Breast epithelium (tissue), 4 donors: ENCODE results near the gene TRPM7. TPM values are rescaled to one million over a fixed set of nuclear protein-coding genes. Genes with fewer than 3 reads are reported as not detected.

Source experiments
- DNase-seq, 2 donors: peaks; one replicate each; pipeline ENCODE4 v3.0.0-alpha.2; 2019; ENCODE audit warnings: low spot score in 2 of 2
- H3K27ac ChIP-seq, 2 donors: fragments of 200-600 bp; sonication (generic) in 1 of 2; one replicate each; pipeline ENCODE4 v1.5.1; 2016 to 2019; ENCODE audit warnings: mild to moderate bottlenecking in 1 of 2
- H3K27me3 ChIP-seq, 2 donors: fragments of 200-600 bp; sonication (generic) in 1 of 2; one replicate each; pipeline versions ENCODE4 v1.5.1 to v1.6.0; 2017 to 2019; ENCODE audit warnings: control low read depth in 1 of 2, mild to moderate bottlenecking in 1 of 2
- H3K36me3 ChIP-seq: fragments of 200-600 bp; one replicate; pipeline ENCODE4 v1.5.1; 2019
- H3K4me1 ChIP-seq, 2 donors: fragments of 200-600 bp; sonication (generic); one replicate each; pipeline ENCODE4 v1.5.1; 2016 to 2019; ENCODE audit warnings: control low read depth in 1 of 2
- H3K4me3 ChIP-seq, 3 donors: fragments of 200-600 bp; sonication (generic); 1 replicate in 2 of 3; 2 replicates in 1 of 3; pipeline ENCODE4 v1.5.1; 2016 to 2019; ENCODE audit warnings: mild to moderate bottlenecking in 3 of 3, moderate library complexity in 2 of 3
- H3K9me3 ChIP-seq, 2 donors: fragments of 200-600 bp; sonication (generic) in 1 of 2; one replicate each; pipeline ENCODE4 v1.5.1; 2016 to 2019; ENCODE audit warnings: control low read depth in 1 of 2
- CTCF ChIP-seq, 3 donors: fragments of 450-650 bp; IDR thresholded peaks; one replicate each; pipeline ENCODE4 v1.5.1; 2016 to 2017; ENCODE audit warnings: antibody characterized with exemption in 3 of 3, mild to moderate bottlenecking in 3 of 3, moderate library complexity in 3 of 3
- POLR2A ChIP-seq: fragments of 450-650 bp; IDR thresholded peaks from one replicate; pipeline ENCODE4 v1.6.1; 2016; ENCODE audit warnings: antibody characterized with exemption, mild to moderate bottlenecking, moderate library complexity
- POLR2AphosphoS5 ChIP-seq, 3 donors: sonication (generic); formaldehyde crosslinking; IDR thresholded peaks; one replicate each; pipeline ENCODE4 v1.6.1; 2017; ENCODE audit warnings: antibody characterized with exemption in 3 of 3
- intact Hi-C: fragments of 100-400 bp; cut with DNase I; formaldehyde crosslinking; loops from one replicate; pipeline ENCODE4 v1.15.1; 2023; ENCODE audit warnings: low total_unique reads
- total RNA-seq, 3 donors: library from RNA; depleted of rRNA; stranded (reverse); fragments of >200 nt; gene quantifications; one replicate each; pipeline ENCODE4 v1.1.0, GENCODE V29; 2016

Gene TRPM7
- total RNA-seq, 3 donors from 2014 or later, result 44.0 to 94.4 (median 66.2) TPM

GRCh38 chr15:50675535-50676144 lies 11.0 kb downstream of the TRPM7 start:
- no peak for DNase-seq
- Histone ChIP-seq H3K27ac (no peak overlapping the region), H3K36me3 (no peaks in the 10 kb centered on the region), H3K9me3 (no peaks in the 10 kb centered on the region), H3K4me3 (no peak overlapping the region), H3K27me3 (no peaks in the 10 kb centered on the region), H3K4me1 (no peaks in the 10 kb centered on the region)
- intact Hi-C loops, result no loop called here
- TF ChIP-seq CTCF (IDR thresholded peaks at IDR 0.05) (peak; percentile 70 to 79 (median 77)), POLR2A (no peak)

- no peak overlapping the region for H3K27ac ChIP-seq
- no peaks in the 10 kb centered on the region for H3K9me3 ChIP-seq
- no peaks in the 10 kb centered on the region for H3K27me3 ChIP-seq
- H3K4me1 ChIP-seq, result no peaks in the 10 kb centered on the region
- intact Hi-C loops, result no loop called here
- DNase-seq, result no peak
- no peaks in the 10 kb centered on the region for H3K36me3 ChIP-seq
- no peak overlapping the region for H3K4me3 ChIP-seq
- TF ChIP-seq POLR2A (no peak), CTCF (IDR thresholded peaks at IDR 0.05) (no peak), POLR2AphosphoS5 (IDR thresholded peaks at IDR 0.05) (no peak)
These were observed 16.5 kb downstream of the TRPM7 start for GRCh38 chr15:50670115-50670514.

- intact Hi-C loops, result no loop called here
- Histone ChIP-seq H3K36me3 (no peaks in the 10 kb centered on the region), H3K4me3 (no peak overlapping the region), H3K27ac (no peak overlapping the region), H3K9me3 (no peaks in the 10 kb centered on the region), H3K4me1 (no peaks in the 10 kb centered on the region), H3K27me3 (no peaks in the 10 kb centered on the region)
- TF ChIP-seq POLR2AphosphoS5 (IDR thresholded peaks at IDR 0.05), result no peak
- no peak for TF ChIP-seq CTCF (IDR thresholded peaks at IDR 0.05)
- TF ChIP-seq POLR2A, result no peak
- DNase-seq, result no peak
These were observed 17.0 kb downstream of the TRPM7 start for GRCh38 chr15:50669611-50670010.

GRCh38 chr15:50665938-50666337 lies 20.7 kb downstream of the TRPM7 start:
- Histone ChIP-seq H3K27ac (no peak overlapping the region), H3K36me3 (no peaks in the 10 kb centered on the region), H3K9me3 (no peaks in the 10 kb centered on the region), H3K4me1 (no peaks in the 10 kb centered on the region), H3K27me3 (no peaks in the 10 kb centered on the region), H3K4me3 (no peak overlapping the region)
- DNase-seq, result no peak
- no peak for TF ChIP-seq POLR2A
- TF ChIP-seq CTCF (IDR thresholded peaks at IDR 0.05), result no peak
- no peak for TF ChIP-seq POLR2AphosphoS5 (IDR thresholded peaks at IDR 0.05)
- intact Hi-C loops, result no loop called here

- peaks cover 6% of the 10 kb centered on the region for H3K36me3 ChIP-seq
- H3K4me3 ChIP-seq, result no peak overlapping the region
- TF ChIP-seq CTCF (IDR thresholded peaks at IDR 0.05) (no peak), POLR2A (no peak), POLR2AphosphoS5 (IDR thresholded peaks at IDR 0.05) (no peak)
- DNase-seq, result no peak
- H3K27me3 ChIP-seq, result no peaks in the 10 kb centered on the region
- no peaks in the 10 kb centered on the region for H3K4me1 ChIP-seq
- intact Hi-C loops, result loop anchor here (5.0 kb wide), 1 partner anchor 362 kb away; no protein-coding TSS in a partner anchor
- no peaks in the 10 kb centered on the region for H3K9me3 ChIP-seq
- no peak overlapping the region for H3K27ac ChIP-seq
These were observed 31.0 kb downstream of the TRPM7 start for GRCh38 chr15:50655555-50655954.
